CD4-positive, alpha-beta T cell (primary cell): ENCODE measurements around the gene GRM8. TPM values are rescaled to one million over a fixed set of nuclear protein-coding genes. Genes with fewer than 3 reads are reported as not detected.

Experiments used
- ATAC-seq: fragments of 200-7000 bp; cut with Tn5 transposase; one replicate; pipeline ENCODE4 v1.10.0; 2022; ENCODE audit warnings: mild to moderate bottlenecking; ENCODE audit not compliant: poor library complexity
- CTCF ChIA-PET: fragments of 350-600 bp; sonication (Branson Sonifier 250); formaldehyde crosslinking; loops from one replicate; lab custom pipeline; 2021; ENCODE audit warnings: antibody characterized with exemption, inconsistent platforms; lab: Charles Lee
- POLR2A ChIA-PET: fragments of 350-600 bp; sonication (Branson Sonifier 250); formaldehyde crosslinking; loops from one replicate; lab custom pipeline; 2021; ENCODE audit warnings: antibody characterized with exemption, inconsistent platforms; lab: Charles Lee
- DNase-seq, 14 experiments: peaks; one replicate each; pipeline ENCODE4 v3.0.0-alpha.2; 2013 to 2020; ENCODE audit warnings: mixed read lengths in 2 of 14
- H3K27ac ChIP-seq, 2 donors: one replicate each; pipeline versions ENCODE4 v1.5.1 to v1.7.0; 2013; ENCODE audit warnings: low read length in 2 of 2, low read depth in 1 of 2, mild to moderate bottlenecking in 1 of 2
- H3K27me3 ChIP-seq, 2 experiments: 1 replicate in 1 of 2; 2 replicates in 1 of 2; pipeline versions ENCODE4 v1.6.1 to v1.7.0; 2013; ENCODE audit warnings: low read length in 2 of 2, control low read depth in 1 of 2, mild to moderate bottlenecking in 1 of 2, moderate library complexity in 1 of 2; ENCODE audit not compliant: insufficient read depth in 2 of 2, control insufficient read depth in 1 of 2
- H3K36me3 ChIP-seq: one replicate; pipeline ENCODE4 v1.6.1; 2013; ENCODE audit warnings: low read length, control low read depth; ENCODE audit not compliant: insufficient read depth
- H3K4me1 ChIP-seq: one replicate; pipeline ENCODE4 v1.6.1; 2013; ENCODE audit warnings: low read length, control low read depth; ENCODE audit not compliant: insufficient read depth
- H3K4me3 ChIP-seq: one replicate; pipeline ENCODE4 v1.5.1; 2013; ENCODE audit warnings: mild to moderate bottlenecking, low read length, moderate library complexity
- H3K9me3 ChIP-seq, 2 experiments: 1 replicate in 1 of 2; 2 replicates in 1 of 2; pipeline versions ENCODE4 v1.6.1 to v1.7.0; 2013; ENCODE audit warnings: low read length in 2 of 2, mild to moderate bottlenecking in 2 of 2, control low read depth in 1 of 2, moderate library complexity in 1 of 2; ENCODE audit not compliant: control insufficient read depth in 1 of 2, insufficient read depth in 1 of 2
- H3K27ac Mint-ChIP-seq: one replicate; pipeline ENCODE4 v1.8.0; 2020; ENCODE audit warnings: mixed read lengths
- H3K27me3 Mint-ChIP-seq: one replicate; pipeline ENCODE4 v1.8.0; 2021; ENCODE audit warnings: mixed read lengths
- H3K36me3 Mint-ChIP-seq: one replicate; pipeline ENCODE4 v1.8.0; 2021; ENCODE audit warnings: low read depth, mixed read lengths
- H3K4me1 Mint-ChIP-seq: one replicate; pipeline ENCODE4 v1.8.0; 2021; ENCODE audit warnings: low read depth, mixed read lengths
- H3K4me3 Mint-ChIP-seq: one replicate; pipeline ENCODE4 v1.8.0; 2020; ENCODE audit warnings: mild to moderate bottlenecking, mixed read lengths
- H3K9me3 Mint-ChIP-seq: one replicate; pipeline ENCODE4 v1.8.0; 2020; ENCODE audit warnings: mixed read lengths
- intact Hi-C, 2 experiments: fragments of 100-400 bp; cut with DNase I in 1 of 2; cut with micrococcal nuclease in 1 of 2; formaldehyde crosslinking; loops; one replicate each; pipeline versions ENCODE4 v1.15.1 to v1.9.0; 2023 to 2025; cut with DNase I, micrococcal nuclease
- total RNA-seq, 174 experiments: library from RNA in 2 of 174; stranded (reverse) in 2 of 174; gene quantifications; one replicate each; pipeline ENCODE4 v1.2.3 and lab custom pipeline; 2021 to 2026
- TF ChIP-seq, protein P1 (sequence below): fragments of 200-600 bp; IDR thresholded peaks from one replicate; pipeline ENCODE4 v1.8.0; 2022; ENCODE audit warnings: antibody characterized with exemption, mild to moderate bottlenecking

GRM8 gene
- total RNA-seq, 2 experiments from 2014 or later, result not detected

DNA sequence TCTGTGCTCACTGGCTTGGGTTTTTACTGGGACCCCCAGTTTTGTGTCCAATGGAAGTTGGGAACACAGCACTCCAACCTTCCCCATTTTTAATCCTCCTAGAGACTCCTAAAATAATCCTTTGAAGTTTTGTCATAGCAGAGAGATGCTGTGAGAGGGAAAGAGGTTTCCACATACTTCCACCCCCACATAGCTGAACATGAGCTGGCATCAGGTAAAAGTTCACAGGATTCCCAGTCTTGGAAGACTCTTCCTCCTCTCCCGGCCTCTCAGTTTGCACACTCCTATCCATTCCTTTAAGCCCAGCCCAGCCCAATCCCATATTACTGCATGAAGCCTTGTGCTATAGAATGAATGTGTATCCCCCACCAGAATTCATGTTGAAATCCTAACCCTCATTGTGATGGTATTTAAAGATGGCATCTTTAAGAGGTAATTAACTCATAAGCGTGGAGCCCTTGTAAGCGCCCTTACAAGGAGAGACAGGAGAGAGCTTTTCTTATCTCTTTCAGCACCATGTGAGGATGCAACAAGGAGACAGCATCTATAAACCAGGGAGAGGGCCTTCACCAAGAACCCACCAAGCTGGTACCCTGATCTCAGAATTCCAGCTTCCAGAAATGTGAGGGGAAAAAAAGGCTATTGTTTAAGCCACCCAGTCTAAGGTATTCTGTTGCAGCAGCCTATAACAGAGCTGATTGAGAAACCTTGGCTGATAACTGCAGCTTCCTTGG lies 22.4 kb downstream of the GRM8 start:
- Histone ChIP-seq H3K27ac (no peak overlapping the region), H3K4me1 (no peaks in the 10 kb centered on the region), H3K9me3 (no peaks in the 10 kb centered on the region), H3K4me3 (no peak overlapping the region), H3K27me3 (peaks cover 0 to 15% of the 10 kb centered on the region in 2 experiments), H3K36me3 (no peaks in the 10 kb centered on the region)
- H3K9me3 Mint-ChIP-seq, result no peaks in the 10 kb centered on the region
- intact Hi-C loops, result no loop called here
- ATAC-seq (no peak), DNase-seq (no peak)
- TF ChIP-seq, protein P1, sequence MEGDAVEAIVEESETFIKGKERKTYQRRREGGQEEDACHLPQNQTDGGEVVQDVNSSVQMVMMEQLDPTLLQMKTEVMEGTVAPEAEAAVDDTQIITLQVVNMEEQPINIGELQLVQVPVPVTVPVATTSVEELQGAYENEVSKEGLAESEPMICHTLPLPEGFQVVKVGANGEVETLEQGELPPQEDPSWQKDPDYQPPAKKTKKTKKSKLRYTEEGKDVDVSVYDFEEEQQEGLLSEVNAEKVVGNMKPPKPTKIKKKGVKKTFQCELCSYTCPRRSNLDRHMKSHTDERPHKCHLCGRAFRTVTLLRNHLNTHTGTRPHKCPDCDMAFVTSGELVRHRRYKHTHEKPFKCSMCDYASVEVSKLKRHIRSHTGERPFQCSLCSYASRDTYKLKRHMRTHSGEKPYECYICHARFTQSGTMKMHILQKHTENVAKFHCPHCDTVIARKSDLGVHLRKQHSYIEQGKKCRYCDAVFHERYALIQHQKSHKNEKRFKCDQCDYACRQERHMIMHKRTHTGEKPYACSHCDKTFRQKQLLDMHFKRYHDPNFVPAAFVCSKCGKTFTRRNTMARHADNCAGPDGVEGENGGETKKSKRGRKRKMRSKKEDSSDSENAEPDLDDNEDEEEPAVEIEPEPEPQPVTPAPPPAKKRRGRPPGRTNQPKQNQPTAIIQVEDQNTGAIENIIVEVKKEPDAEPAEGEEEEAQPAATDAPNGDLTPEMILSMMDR, result no peak
- no peaks in the 10 kb centered on the region for H3K36me3 Mint-ChIP-seq
- peaks cover 50% of the 10 kb centered on the region for H3K27me3 Mint-ChIP-seq
- H3K4me1 Mint-ChIP-seq, result no peaks in the 10 kb centered on the region
- ChIA-PET CTCF (no interaction called here), POLR2A (no interaction called here)
- no peak overlapping the region for H3K27ac Mint-ChIP-seq
- no peak overlapping the region for H3K4me3 Mint-ChIP-seq

DNA sequence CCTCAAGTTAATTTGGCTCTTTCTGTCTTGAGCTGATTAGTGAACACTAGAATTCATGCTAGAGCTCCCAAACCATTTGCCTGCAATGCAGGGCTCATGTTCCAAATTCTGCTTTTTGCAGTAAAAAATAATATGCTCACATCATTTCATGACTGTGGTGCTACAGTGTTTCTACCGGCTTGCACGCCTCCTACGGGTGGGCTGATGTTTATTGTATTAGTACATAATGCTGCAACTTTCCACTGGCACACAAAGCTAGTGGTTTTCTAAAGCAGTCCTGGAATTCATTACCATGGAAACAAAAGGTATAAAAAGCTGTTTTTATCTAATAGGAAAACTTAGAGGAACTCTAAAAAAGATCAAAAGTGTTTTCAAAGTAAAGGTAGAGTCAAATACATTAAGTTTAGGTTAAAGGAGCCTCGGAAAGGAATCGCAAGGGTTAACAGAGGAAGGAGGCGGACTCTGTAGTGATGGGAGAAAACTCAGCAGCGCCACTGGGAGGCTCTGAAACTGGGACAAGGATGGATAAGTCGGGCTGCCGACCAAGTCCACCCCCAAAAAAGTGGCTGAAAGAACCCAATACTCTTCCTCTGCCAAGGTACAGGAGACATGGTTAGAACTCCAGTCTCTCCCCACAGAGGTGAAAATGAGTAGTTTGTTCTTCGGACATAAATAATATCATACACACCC lies 25.9 kb downstream of the GRM8 start:
- ChIA-PET CTCF (no interaction called here), POLR2A (no interaction called here)
- Histone ChIP-seq H3K27ac (no peak overlapping the region), H3K27me3 (peaks cover 2 to 33% of the 10 kb centered on the region in 2 experiments), H3K4me1 (no peaks in the 10 kb centered on the region), H3K36me3 (no peaks in the 10 kb centered on the region), H3K9me3 (no peaks in the 10 kb centered on the region), H3K4me3 (no peak overlapping the region)
- intact Hi-C loops, result no loop called here
- Mint-ChIP-seq H3K9me3 (no peaks in the 10 kb centered on the region), H3K4me1 (no peaks in the 10 kb centered on the region), H3K27me3 (peaks cover 73% of the 10 kb centered on the region), H3K4me3 (no peak overlapping the region), H3K27ac (no peak overlapping the region), H3K36me3 (no peaks in the 10 kb centered on the region)
- ATAC-seq, result no peak
- TF ChIP-seq, protein P1, result no peak
- DNase-seq, result no peak

- POLR2A ChIA-PET, result no interaction called here
- ATAC-seq (no peak), DNase-seq (no peak)
- H3K27me3 Mint-ChIP-seq, result peaks cover 60% of the 10 kb centered on the region
- no peaks in the 10 kb centered on the region for H3K4me1 Mint-ChIP-seq
- H3K4me1 ChIP-seq, result no peaks in the 10 kb centered on the region
- H3K36me3 Mint-ChIP-seq, result no peaks in the 10 kb centered on the region
- H3K9me3 ChIP-seq, result no peaks in the 10 kb centered on the region
- H3K9me3 Mint-ChIP-seq, result no peaks in the 10 kb centered on the region
- H3K36me3 ChIP-seq, result no peaks in the 10 kb centered on the region
- H3K27ac Mint-ChIP-seq, result no peak overlapping the region
- CTCF ChIA-PET, result no interaction called here
- TF ChIP-seq, protein P1, result no peak
- H3K4me3 Mint-ChIP-seq, result no peak overlapping the region
- peaks cover 2 to 32% of the 10 kb centered on the region in 2 experiments for H3K27me3 ChIP-seq
- intact Hi-C loops, result no loop called here
- no peak overlapping the region for H3K4me3 ChIP-seq
- H3K27ac ChIP-seq, result no peak overlapping the region
These were observed 31.0 kb downstream of the GRM8 start for GRCh38 chr7:127221731-127222130.
